Stimulated activated memory B cell treated with anti-CD40 and anti-IgM and Interleukin-4, amounts not matched to agents 10 μg/mL and 1 μg/mL and 100 μg/mL, for 72 hours (primary cell): ENCODE measurements around the gene STAT3.
"Not testable (repeated sequence)": the region's sequence is repeated elsewhere in the genome, so short reads cannot be mapped to it uniquely, and the experiment has no call there.

Experiments
- ATAC-seq: fragments of 150-1000 bp; cut with Tn5 transposase; 2 replicates; pipeline ENCODE4 v1.10.0; 2021
- H3K27ac Mint-ChIP-seq: one replicate; pipeline ENCODE4 v1.8.0; 2022; ENCODE audit warnings: mild to moderate bottlenecking, mixed read lengths
- H3K27me3 Mint-ChIP-seq: one replicate; pipeline ENCODE4 v1.8.0; 2022; ENCODE audit warnings: mixed read lengths
- H3K36me3 Mint-ChIP-seq: one replicate; pipeline ENCODE4 v1.8.0; 2022; ENCODE audit warnings: mixed read lengths
- H3K4me1 Mint-ChIP-seq: one replicate; pipeline ENCODE4 v1.8.0; 2022; ENCODE audit warnings: mixed read lengths
- H3K4me3 Mint-ChIP-seq: one replicate; pipeline ENCODE4 v1.8.0; 2022; ENCODE audit warnings: mild to moderate bottlenecking, moderate library complexity, mixed read lengths
- H3K9me3 Mint-ChIP-seq: one replicate; pipeline ENCODE4 v1.8.0; 2022; ENCODE audit warnings: mixed read lengths

Gene STAT3

GRCh38 chr17:42388381-42389134, at the start of gene STAT3:
STAT3 (minus strand) TSS chr17:42388442; CDS start chr17:42348516, 39,926 bp downstream.
- no peaks in the 10 kb centered on the region for H3K9me3 Mint-ChIP-seq
- H3K4me1 Mint-ChIP-seq = peaks cover 54% of the 10 kb centered on the region
- H3K36me3 Mint-ChIP-seq = peaks cover 5% of the 10 kb centered on the region
- ATAC-seq = peak; percentile 96
- peak within 1 kb of the TSS; percentile 89 for H3K4me3 Mint-ChIP-seq
- H3K27me3 Mint-ChIP-seq = no peaks in the 10 kb centered on the region
- peak within 1 kb of the TSS; percentile 97 for H3K27ac Mint-ChIP-seq

DNA sequence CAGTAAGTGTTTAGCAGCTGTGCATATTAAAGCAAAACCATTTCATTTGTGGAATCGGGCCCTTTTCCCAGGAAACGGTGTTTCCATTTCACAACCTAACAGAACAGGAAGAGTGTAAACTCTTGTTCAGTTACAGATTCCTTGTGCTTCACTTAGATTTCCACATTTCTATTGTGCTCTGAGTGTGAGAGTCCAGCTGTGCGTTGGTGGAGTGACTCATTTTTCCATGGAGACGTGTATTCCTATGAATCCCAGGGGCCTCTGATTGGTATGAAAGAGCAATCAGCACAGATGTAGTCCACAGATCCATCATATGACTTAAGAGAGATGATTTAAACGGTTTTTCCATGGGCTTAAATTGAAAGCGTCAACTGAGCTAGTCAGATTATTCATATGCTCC, 48.1 kb upstream of the STAT3 start:
- H3K36me3 Mint-ChIP-seq = no peaks in the 10 kb centered on the region
- H3K4me1 Mint-ChIP-seq = peaks cover 2% of the 10 kb centered on the region
- H3K27ac Mint-ChIP-seq = no peak overlapping the region
- no peak for ATAC-seq
- no peaks in the 10 kb centered on the region for H3K9me3 Mint-ChIP-seq
- H3K4me3 Mint-ChIP-seq = no peak overlapping the region
- no peaks in the 10 kb centered on the region for H3K27me3 Mint-ChIP-seq

- no peak for ATAC-seq
- H3K9me3 Mint-ChIP-seq = no peaks in the 10 kb centered on the region
- no peak overlapping the region for H3K27ac Mint-ChIP-seq
- no peaks in the 10 kb centered on the region for H3K36me3 Mint-ChIP-seq
- peaks cover 16% of the 10 kb centered on the region for H3K4me1 Mint-ChIP-seq
- no peaks in the 10 kb centered on the region for H3K27me3 Mint-ChIP-seq
- no peak overlapping the region for H3K4me3 Mint-ChIP-seq
Measured at GRCh38 chr17:42431758-42432161, 43.5 kb upstream of the STAT3 start.

DNA sequence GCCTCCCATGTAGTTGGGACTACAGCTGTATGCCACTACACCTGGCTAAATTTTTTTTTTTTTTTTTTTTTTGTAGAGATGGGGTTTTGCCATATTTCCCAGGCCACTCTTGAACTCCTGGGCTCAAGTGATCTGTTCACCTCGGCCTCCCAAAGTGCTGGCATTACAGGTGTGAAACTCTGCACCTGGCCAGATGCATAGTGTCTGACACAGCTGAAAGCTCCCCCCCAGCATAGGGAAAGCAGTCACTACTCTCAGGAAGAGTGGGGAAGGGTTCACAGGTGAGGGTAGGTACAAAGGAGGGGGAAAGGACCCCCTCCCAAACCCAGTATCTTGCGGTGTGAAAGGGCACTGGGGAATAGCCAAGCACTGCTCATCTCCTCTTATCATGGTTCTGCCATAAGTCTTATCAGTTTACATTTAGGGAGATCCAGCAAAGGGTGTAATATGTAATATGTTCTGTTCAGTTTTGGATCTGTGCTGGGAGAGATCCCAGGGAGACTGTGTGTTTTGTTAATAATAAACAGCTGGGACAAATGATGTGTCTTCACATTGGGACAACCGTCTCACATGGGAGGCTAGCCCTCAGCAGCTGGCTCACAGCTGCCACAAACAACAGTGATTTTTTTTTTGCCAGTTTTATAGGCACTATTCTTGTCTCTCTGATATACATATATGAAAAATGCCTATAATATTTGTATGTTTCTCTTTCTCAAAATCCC, 41.6 kb upstream of the STAT3 start:
- Mint-ChIP-seq H3K4me3 (no peak overlapping the region), H3K36me3 (no peaks in the 10 kb centered on the region), H3K27me3 (peaks cover 4% of the 10 kb centered on the region), H3K9me3 (no peaks in the 10 kb centered on the region), H3K27ac (no peak overlapping the region), H3K4me1 (peaks cover 16% of the 10 kb centered on the region)
- no peak for ATAC-seq

DNA sequence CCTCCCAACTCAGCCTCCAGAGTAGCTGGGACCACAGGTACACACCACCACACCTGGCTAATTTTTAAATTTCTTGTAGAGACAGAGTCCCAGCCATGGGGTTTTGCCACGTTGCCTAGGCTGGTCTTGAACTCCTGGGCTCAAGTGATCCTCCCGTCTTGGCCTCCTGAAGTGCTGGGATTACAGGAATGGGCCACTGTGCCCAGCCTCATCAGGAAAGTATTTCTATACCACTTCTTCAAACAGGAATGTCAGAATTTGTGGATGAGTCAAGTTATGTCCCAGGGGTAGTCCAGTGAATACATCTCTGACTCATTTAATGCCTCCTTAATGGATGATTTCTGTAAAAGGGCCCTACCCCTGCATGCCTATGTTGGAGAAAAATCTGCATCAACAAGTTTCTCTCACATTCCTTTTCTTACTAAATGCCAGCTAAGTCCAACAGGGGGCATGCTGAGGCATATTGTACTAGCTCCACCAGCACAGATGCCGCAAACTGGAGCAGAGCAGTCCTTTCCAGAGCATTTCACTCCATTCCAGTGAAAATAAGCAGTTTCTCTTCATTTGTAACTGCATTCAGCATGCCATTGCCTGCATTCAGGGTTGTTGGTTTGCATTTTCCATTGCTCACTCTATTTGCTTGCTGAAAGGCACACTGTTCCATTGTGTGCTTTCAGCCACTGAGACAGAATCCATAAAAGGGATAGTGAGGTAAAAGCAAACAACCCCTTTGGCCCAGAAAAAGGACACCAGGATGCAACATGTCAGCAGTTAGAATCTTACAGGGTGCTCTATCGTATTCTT, 40.1 kb upstream of the STAT3 start:
- ATAC-seq = peak; percentile 66
- H3K9me3 Mint-ChIP-seq = no peaks in the 10 kb centered on the region
- H3K27me3 Mint-ChIP-seq = peaks cover 18% of the 10 kb centered on the region
- no peak overlapping the region for H3K27ac Mint-ChIP-seq
- H3K36me3 Mint-ChIP-seq = no peaks in the 10 kb centered on the region
- H3K4me1 Mint-ChIP-seq = peaks cover 16% of the 10 kb centered on the region
- no peak overlapping the region for H3K4me3 Mint-ChIP-seq

- no peak overlapping the region for H3K27ac Mint-ChIP-seq
- H3K9me3 Mint-ChIP-seq = no peaks in the 10 kb centered on the region
- H3K4me1 Mint-ChIP-seq = peaks cover 24% of the 10 kb centered on the region
- no peak for ATAC-seq
- H3K4me3 Mint-ChIP-seq = no peak overlapping the region
- H3K27me3 Mint-ChIP-seq = peaks cover 50% of the 10 kb centered on the region
- no peaks in the 10 kb centered on the region for H3K36me3 Mint-ChIP-seq
Measured at GRCh38 chr17:42424991-42425610, 36.9 kb upstream of the STAT3 start.

DNA sequence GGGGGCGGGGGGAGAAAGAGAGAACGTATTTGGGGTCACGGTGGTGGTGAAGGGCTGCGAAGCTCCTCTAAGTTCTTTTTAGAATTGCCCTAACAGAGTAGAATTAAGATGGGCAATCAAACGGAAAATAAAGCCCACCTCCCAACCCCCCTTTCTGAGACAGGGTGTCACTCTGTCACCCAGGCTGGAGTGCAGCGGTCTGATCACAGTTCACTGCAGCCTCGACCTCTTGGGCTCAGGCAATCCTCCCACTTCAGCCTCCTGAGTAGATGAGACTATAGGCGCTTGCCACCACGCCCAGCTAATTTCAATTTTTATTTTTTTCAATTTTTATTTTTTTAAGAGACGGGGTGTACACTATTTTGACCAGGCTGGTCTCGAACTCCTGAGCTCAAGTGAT, 35.5 kb upstream of the STAT3 start:
- peaks cover 52% of the 10 kb centered on the region for H3K27me3 Mint-ChIP-seq
- no peaks in the 10 kb centered on the region for H3K36me3 Mint-ChIP-seq
- no peak overlapping the region for H3K4me3 Mint-ChIP-seq

DNA sequence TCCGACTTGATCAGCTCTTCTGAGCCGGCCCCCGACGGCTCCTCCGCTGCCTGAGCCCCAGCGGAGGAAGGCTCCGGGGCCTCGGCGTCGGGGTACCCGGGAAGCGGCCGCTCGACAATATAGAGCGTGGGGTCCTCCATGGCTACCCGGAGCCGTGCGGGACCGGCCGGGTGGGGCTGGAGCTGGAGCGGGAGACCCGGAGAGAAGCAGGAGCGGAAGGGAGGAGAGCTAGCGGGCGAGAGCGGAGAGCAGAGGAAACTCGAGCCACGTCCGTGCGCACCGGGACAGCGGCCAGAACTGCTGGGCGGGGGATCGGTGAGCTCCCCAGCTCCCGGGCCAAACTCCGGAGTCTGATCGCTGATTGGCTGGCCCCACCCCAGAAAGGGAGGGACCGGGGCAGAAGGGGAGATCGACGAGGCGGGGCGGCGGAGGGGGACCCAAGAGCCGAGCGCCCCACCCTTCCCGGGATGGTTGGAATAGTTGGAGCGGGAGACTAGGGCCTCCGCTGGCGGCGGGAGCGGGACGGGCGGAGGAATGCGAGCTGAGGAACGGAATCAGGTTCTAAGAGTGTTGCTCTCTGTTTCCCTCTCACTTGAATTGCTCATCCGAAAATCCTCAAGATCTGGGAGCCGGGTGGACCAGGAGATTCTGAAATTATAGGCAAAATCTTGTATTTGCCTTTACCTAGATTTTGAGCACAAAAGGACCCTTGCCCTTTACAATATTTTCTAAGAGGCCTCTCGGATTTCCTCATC, 34.9 kb upstream of the STAT3 start, which contains the start of gene CAVIN1:
Gene CAVIN1 (minus strand): TSS at position 299 of the 755 bp plus-strand sequence. CDS start 159 bp downstream, at position 140.
- ATAC-seq = peak; percentile 13
- Mint-ChIP-seq H3K36me3 (no peaks in the 10 kb centered on the region), H3K4me1 (peaks cover 23% of the 10 kb centered on the region), H3K9me3 (no peaks in the 10 kb centered on the region), H3K4me3 (peak within 1 kb of the TSS; percentile 80), H3K27ac (peak within 1 kb of the TSS; percentile 41), H3K27me3 (peaks cover 52% of the 10 kb centered on the region)

More for the DNA sequence above, 35.5 kb upstream of the STAT3 start:
- ATAC-seq = no peak
- Mint-ChIP-seq H3K27ac (no peak overlapping the region), H3K4me1 (peaks cover 29% of the 10 kb centered on the region), H3K9me3 (no peaks in the 10 kb centered on the region)

- H3K4me3 Mint-ChIP-seq = peak overlapping the region; percentile 80
- peaks cover 52% of the 10 kb centered on the region for H3K27me3 Mint-ChIP-seq
- no peaks in the 10 kb centered on the region for H3K9me3 Mint-ChIP-seq
- peak; percentile 57 for ATAC-seq
- peak overlapping the region; percentile 41 for H3K27ac Mint-ChIP-seq
- H3K36me3 Mint-ChIP-seq = no peaks in the 10 kb centered on the region
- H3K4me1 Mint-ChIP-seq = peaks cover 22% of the 10 kb centered on the region
Measured at GRCh38 chr17:42422412-42422957, 34.2 kb upstream of the STAT3 start.

DNA sequence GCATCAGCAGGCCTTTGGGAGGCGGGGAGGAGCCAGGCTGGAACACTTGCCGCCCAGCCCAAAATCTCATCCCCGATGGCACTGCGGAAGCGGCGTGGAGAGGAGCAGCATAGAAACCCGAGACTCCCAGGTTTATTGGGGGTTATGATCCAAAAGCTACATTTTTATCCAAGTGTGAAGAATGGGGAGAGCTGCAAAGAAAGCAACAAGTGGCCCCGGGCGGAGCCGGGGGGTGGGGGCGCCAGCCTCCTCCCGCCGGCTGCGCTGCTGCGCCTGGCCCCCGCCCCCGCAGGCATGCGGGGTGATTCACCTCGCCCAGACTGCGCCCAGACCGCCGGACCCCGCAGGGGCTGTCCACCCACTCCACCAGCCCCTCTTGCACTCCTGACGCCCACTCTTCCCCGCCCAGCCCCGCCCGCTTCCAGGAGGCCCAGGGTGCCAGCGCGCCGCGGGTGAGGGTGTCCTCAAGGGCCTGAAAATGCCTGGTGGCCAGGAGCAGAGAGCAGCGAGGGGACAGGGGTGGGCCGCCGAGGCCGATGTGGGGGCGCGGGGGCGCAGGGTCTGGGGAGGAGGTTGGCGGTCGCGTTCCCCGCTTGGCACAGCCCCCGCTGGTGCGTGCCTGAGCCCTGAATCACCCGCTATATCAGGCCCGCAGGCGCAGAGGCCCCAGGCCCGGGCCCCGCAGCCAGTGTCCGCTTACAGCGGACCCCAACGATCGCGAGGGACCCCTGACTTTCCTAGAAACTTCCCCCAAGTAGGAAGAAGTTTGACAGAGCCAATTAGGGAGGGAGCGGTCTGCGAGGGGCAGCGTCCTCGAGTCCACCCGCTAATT, 33.5 kb upstream of the STAT3 start:
- no peaks in the 10 kb centered on the region for H3K9me3 Mint-ChIP-seq
- peak; percentile 10 for ATAC-seq
- no peaks in the 10 kb centered on the region for H3K36me3 Mint-ChIP-seq
- H3K27me3 Mint-ChIP-seq = peaks cover 52% of the 10 kb centered on the region
- peak overlapping the region; percentile 70 for H3K4me3 Mint-ChIP-seq
- peaks cover 22% of the 10 kb centered on the region for H3K4me1 Mint-ChIP-seq
- H3K27ac Mint-ChIP-seq = no peak overlapping the region

GRCh38 chr17:42421136-42421506, 32.9 kb upstream of the STAT3 start:
- peaks cover 56% of the 10 kb centered on the region for H3K27me3 Mint-ChIP-seq
- H3K27ac Mint-ChIP-seq = no peak overlapping the region

DNA sequence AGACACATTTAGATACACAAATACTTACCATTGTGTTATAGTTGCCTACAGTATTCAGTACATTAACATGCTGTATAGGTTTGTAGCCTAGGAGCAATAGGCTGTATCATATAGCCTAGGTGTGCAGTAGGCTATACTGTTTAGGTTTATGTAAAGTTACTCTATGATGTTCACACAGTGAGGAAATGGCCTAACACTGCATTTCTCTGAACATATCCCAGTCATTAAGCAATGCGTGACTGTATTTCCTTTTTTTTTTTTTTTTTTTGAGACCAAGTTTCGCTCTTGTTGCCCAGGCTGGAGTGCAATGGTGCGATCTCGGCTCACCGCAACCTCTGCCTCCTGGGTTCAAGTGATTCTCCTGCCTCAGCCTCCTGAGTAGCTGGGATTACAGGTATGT, 29.7 kb upstream of the STAT3 start:
- not testable (repeated sequence) for H3K4me3 Mint-ChIP-seq, ATAC-seq, H3K36me3 Mint-ChIP-seq, H3K9me3 Mint-ChIP-seq, H3K27ac Mint-ChIP-seq
- peaks cover 39% of the 10 kb centered on the region for H3K27me3 Mint-ChIP-seq
- peaks cover 40% of the 10 kb centered on the region for H3K4me1 Mint-ChIP-seq

More at GRCh38 chr17:42421136-42421506, 32.9 kb upstream of the STAT3 start:
- Mint-ChIP-seq H3K4me3 (peak overlapping the region; percentile 59), H3K4me1 (peaks cover 26% of the 10 kb centered on the region), H3K36me3 (no peaks in the 10 kb centered on the region), H3K9me3 (no peaks in the 10 kb centered on the region)
- no peak for ATAC-seq

DNA sequence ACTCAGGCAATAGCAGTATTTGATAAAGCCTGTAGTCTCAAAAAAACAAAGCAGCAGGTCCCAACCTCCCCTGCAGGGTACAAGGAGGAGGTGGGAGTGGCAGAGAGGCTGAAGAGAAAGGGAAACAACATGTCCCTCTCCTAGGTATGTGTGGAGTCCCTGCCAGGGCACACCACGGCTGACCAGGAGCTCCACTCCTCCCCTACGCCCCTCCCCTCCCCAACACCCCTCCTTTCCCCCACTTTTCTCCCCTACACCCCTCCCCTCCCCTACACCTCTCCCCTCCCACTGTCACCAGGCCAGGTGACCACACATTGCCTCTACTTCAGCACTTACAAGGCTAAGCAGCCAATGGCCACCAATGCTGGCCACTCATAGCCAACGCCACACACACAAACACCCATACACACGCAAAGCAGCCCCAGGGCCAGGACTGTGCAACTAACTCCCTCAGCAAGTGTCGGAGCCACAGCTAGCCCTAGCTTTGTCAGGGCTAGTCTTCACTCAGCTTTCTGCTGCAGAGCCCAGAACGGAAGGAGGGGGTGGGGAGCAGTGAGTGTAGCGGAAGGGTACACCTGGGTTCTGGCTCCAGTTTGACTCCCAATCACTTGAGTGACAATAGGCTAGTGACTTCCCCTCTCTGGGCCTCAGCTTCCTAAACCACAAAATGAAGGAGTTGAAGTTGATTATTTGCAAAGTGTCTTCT, 26.6 kb upstream of the STAT3 start:
- H3K27ac Mint-ChIP-seq = peak overlapping the region; percentile 46

More for the DNA sequence above, 26.6 kb upstream of the STAT3 start:
- Mint-ChIP-seq H3K36me3 (no peaks in the 10 kb centered on the region), H3K9me3 (no peaks in the 10 kb centered on the region), H3K27me3 (peaks cover 8% of the 10 kb centered on the region), H3K4me3 (no peak overlapping the region), H3K4me1 (peaks cover 28% of the 10 kb centered on the region)
- ATAC-seq = peak; percentile 79
